SJCRH30 (cell line): ENCODE results near the gene ATXN10. TPM values are rescaled to one million over a fixed set of nuclear protein-coding genes. Genes with fewer than 3 reads are reported as not detected.
"Not testable (repeated sequence)": the region's sequence is repeated elsewhere in the genome, so short reads cannot be mapped to it uniquely, and the experiment has no call there.

ENCODE experiments used
- DNase-seq, 2 experiments: peaks; one replicate each; pipeline ENCODE4 v3.0.0-alpha.2; 2015 to 2020
- H3K27ac ChIP-seq: fragments of 250-450 bp; sonication (Bioruptor Pico); 2 replicates; pipeline ENCODE4 v1.5.1; 2020; ENCODE audit warnings: mild to moderate bottlenecking, moderate library complexity
- H3K27me3 ChIP-seq: fragments of 250-450 bp; sonication (Bioruptor Pico); 2 replicates; pipeline ENCODE4 v1.5.1; 2020; ENCODE audit warnings: mild to moderate bottlenecking, moderate library complexity
- H3K36me3 ChIP-seq: fragments of 250-450 bp; sonication (Bioruptor Pico); 2 replicates; pipeline ENCODE4 v1.5.1; 2020; ENCODE audit warnings: mild to moderate bottlenecking, moderate library complexity
- H3K4me1 ChIP-seq: fragments of 250-450 bp; sonication (Bioruptor Pico); 2 replicates; pipeline ENCODE4 v1.5.1; 2020; ENCODE audit warnings: mild to moderate bottlenecking, moderate library complexity
- H3K4me3 ChIP-seq: fragments of 250-450 bp; sonication (Bioruptor Pico); 2 replicates; pipeline ENCODE4 v1.5.1; 2020; ENCODE audit warnings: mild to moderate bottlenecking, moderate library complexity
- H3K9me3 ChIP-seq: fragments of 250-450 bp; sonication (Bioruptor Pico); replicated peaks from 2 replicates; pipeline ENCODE4 v1.5.1; 2020; ENCODE audit warnings: mild to moderate bottlenecking, moderate library complexity
- total RNA-seq: library from RNA; depleted of rRNA; stranded (reverse); fragments of >200 nt; shearing (Covaris generic); gene quantifications from 2 replicates; pipeline ENCODE4 v1.2.3, GENCODE V29; 2014

The ATXN10 gene
- total RNA-seq, 1 experiment from 2014 or later = 38.4 TPM

DNA sequence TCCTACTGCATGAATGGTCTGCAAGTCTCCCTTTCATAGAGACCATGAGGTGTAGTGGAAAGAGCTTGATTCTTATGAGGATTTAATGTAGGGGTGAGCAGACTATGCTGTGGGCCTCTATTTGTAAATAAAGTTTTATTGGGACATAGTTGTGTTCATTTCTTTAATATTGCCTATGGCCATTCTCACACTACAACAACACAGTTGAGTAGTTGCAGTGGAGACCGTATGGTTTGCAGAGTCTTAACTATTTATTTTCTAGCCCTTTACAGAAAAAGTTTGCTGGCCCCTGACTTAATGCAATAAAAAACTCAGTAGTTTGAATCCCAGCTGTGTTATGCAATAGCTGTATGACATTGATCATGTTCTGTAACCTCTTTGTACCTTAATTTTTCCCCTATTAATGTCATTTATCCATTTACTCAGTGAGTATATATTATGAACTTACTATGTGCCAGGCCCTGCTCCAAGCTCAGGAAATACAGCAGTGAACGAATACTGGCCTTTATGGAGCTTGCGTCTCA, 106.3 kb downstream of the ATXN10 start:
- H3K36me3 ChIP-seq = no peaks in the 10 kb centered on the region; the same call in 1 of the 2 replicates
- H3K4me3 ChIP-seq = no peak overlapping the region
- no peak overlapping the region for H3K27ac ChIP-seq
- DNase-seq = no peak
- no peaks in the 10 kb centered on the region for H3K4me1 ChIP-seq
- H3K9me3 ChIP-seq = no peaks in the 10 kb centered on the region
- no peaks in the 10 kb centered on the region for H3K27me3 ChIP-seq

DNA sequence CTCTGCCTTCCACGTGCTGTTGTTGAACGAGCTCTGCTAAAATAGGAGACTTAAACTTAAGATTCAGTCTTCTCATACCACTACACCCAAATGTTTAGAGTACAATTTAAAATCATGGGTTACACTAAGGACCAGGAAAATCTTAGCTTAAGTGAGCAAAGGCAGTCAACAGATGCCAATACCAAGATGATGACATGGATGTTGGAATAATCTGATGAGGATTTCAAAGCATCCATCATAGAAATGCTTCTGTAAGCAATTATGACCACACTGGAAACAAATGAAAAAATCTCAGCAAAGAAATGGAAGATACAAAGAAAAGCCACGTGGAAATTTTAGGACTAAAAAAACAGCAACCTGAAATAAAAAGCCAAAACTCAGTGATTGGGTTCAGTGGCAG, 109.8 kb downstream of the ATXN10 start:
- Histone ChIP-seq H3K4me1 (no peaks in the 10 kb centered on the region), H3K27ac (no peak overlapping the region), H3K9me3 (no peaks in the 10 kb centered on the region), H3K27me3 (no peaks in the 10 kb centered on the region), H3K4me3 (no peak overlapping the region), H3K36me3 (no peaks in the 10 kb centered on the region)
- no peak for DNase-seq

DNA sequence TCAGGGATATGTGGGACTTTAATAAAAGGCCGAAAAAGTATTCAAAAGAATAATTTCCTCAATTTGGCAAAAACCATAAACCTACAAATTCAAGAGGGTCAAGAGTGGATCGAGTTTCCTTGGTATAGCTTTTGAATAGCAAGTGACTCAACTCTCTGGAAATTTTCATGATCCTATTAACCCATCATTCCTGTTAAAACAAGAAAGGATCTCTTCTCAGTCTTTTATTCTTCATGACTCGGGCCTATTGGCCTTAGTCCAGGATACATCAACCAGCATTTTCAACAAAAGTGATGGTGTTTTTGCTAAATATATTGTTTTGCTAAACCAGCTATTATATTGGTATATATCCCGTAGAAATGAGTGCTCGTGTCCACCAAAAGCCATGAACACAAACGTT, 110.3 kb downstream of the ATXN10 start:
- no peaks in the 10 kb centered on the region for H3K9me3 ChIP-seq
- H3K27me3 ChIP-seq = no peaks in the 10 kb centered on the region
- H3K4me1 ChIP-seq = no peaks in the 10 kb centered on the region
- no peak for DNase-seq
- no peak overlapping the region for H3K27ac ChIP-seq
- no peak overlapping the region for H3K4me3 ChIP-seq
- H3K36me3 ChIP-seq = no peaks in the 10 kb centered on the region

DNA sequence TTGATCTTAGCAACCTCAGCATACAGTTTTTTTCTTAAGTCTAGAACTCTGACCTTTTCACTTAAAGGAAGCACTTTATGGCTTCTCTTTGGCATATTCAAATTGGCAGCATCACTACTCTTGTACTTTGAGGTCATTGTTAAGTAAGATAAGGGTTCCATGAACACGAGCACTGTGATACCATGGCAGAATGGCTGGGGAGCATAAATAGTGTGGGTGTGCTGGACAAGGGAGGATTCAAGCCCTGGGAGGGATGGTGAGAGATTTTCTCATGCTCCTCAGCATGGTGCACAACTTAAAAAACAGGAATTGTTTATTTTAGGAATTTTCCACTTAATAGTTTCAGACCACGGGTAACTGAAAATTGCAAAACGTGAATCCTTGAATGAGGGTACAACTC, 111.4 kb downstream of the ATXN10 start:
- Histone ChIP-seq H3K4me3 (no peak overlapping the region), H3K27ac (no peak overlapping the region), H3K27me3 (no peaks in the 10 kb centered on the region), H3K9me3 (no peaks in the 10 kb centered on the region), H3K4me1 (no peaks in the 10 kb centered on the region), H3K36me3 (no peaks in the 10 kb centered on the region)
- DNase-seq = no peak

DNA sequence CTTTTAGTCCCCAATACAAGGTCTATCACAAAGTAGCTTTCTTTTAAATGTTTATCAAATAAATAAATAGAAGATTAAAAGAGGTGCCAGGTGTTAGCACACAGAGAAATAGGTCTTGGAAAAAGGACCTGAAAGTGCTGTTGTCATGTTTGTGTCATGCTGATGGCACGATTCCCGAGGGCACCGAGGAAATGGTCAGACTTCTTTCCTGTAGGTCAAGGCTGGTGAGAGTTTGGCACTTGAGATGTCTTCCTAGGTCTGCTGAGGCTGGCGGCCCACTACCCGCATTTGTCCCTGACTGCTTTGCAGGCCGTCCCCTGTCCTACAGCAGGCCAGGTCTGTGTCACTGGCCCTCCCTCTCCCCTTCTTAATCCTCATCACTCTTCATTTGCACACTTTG, 112.1 kb downstream of the ATXN10 start:
- Histone ChIP-seq H3K27me3 (no peaks in the 10 kb centered on the region), H3K4me1 (no peaks in the 10 kb centered on the region), H3K9me3 (no peaks in the 10 kb centered on the region), H3K27ac (no peak overlapping the region), H3K4me3 (no peak overlapping the region), H3K36me3 (no peaks in the 10 kb centered on the region)
- no peak for DNase-seq

DNA sequence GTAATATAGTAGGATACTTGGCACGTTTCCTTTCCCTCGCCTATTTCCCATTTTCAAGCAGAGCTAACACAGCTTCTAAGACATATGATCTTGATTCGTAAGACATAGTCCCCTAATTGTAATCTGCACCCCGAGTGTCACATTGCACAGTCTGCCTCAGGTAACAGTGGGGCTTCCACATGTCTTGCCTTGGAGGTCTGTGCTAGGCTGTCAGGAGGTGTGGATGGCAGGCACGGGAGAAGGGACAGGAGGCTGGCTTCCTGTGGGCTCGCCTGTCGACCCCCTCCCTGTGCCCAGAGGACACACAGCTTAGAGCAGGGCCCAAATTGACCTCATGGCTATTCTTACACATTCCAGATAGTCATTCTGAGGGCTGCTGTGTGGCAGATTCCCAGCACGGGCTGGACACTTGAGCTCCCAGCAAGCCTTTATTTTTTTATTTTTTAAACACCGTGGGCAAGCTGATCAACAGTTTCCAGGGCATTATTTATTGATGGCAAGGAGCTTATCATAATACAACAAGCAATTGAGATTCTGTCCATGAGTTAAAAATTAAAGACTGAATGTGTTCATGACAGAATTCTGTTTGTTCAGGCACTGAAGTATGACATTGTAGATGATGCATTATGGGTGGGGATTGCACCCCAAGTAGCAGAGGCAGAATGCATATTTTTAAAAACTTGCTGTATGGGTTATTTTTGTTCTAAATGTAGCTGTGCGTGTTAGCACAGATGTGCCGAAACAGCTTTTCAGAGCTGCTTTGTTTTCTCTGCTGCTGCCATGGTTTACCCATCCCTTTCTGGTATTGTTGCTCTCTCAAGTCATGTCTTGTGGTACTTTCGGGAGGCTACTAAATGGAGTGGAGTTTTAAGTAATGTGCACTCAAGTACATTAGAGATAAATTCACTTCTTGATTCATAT, 113.0 kb downstream of the ATXN10 start:
- Histone ChIP-seq H3K9me3 (no peaks in the 10 kb centered on the region), H3K36me3 (no peaks in the 10 kb centered on the region), H3K27me3 (no peaks in the 10 kb centered on the region), H3K4me1 (no peaks in the 10 kb centered on the region), H3K4me3 (no peak overlapping the region), H3K27ac (no peak overlapping the region)
- DNase-seq = no peak

DNA sequence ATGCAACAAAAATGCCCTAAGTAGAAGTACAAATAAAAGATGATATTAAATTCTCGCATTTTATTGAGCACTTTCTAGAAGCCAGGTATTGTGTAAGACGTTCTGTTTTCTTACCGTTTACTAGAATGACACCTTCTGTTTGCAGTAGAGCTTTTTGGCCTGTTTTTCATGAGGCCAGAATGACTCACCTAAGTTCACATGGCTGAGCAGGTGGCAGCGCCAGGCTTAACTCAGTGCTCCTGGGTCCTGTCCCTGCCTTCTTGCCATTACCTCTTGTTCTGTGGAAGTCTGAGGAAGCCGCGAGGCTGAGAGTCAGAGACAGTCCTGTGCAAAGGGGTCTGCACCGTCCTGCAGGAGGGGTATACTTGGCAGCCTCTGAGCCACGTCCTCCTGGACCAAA, 113.8 kb downstream of the ATXN10 start:
- H3K27ac ChIP-seq = no peak overlapping the region
- H3K36me3 ChIP-seq = no peaks in the 10 kb centered on the region
- no peak overlapping the region for H3K4me3 ChIP-seq
- H3K4me1 ChIP-seq = no peaks in the 10 kb centered on the region
- H3K27me3 ChIP-seq = no peaks in the 10 kb centered on the region
- 0 out of 2 replicates have a peak, but pooled peaks cover 2% of the 10 kb centered on the region for H3K9me3 ChIP-seq
- no peak for DNase-seq

DNA sequence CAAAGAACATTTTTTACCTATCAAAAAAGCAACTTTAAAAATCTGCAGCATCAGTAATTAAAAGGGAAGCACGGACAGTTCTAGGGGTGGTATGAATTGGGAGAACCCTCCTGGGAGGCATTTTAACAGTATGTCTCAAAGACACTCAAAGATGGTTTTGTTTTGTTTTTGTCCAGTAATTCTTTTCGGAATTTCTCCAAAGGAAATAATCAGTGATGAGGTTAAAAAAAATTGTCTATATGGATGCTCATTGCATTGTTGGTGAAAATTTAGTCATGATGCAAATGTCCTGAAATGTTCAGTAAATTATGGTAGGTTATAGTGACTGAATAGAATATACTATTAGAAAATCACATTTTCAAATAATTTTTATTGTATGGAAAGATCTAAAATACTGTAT, 115.1 kb downstream of the ATXN10 start:
- Histone ChIP-seq H3K36me3 (peaks cover 3% of the 10 kb centered on the region; the same call in 1 of the 2 replicates), H3K27ac (no peak overlapping the region), H3K4me3 (no peak overlapping the region), H3K4me1 (no peaks in the 10 kb centered on the region), H3K9me3 (0 out of 2 replicates have a peak, but pooled peaks cover 3% of the 10 kb centered on the region), H3K27me3 (no peaks in the 10 kb centered on the region)
- no peak for DNase-seq

DNA sequence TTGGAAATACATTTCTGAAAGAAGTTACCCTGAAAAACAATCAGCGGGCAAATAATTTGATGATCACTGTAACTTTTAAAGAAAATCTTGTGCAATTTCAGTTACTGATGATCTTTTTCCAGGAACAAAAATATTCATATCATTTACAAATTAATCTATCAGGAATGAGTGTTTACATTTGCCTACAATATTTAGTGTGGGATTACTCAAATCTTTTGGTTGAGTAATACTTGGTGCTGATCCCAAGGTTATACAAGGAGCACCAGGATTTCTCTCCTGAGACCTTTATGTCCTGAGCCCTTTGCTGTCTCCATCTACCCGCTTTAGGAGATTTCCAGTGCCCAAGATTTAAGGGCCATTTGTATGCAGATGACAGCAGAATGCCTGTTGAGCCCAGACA, 116.1 kb downstream of the ATXN10 start:
- 0 out of 2 replicates have a peak, but pooled peaks cover 3% of the 10 kb centered on the region for H3K9me3 ChIP-seq
- H3K36me3 ChIP-seq = peaks cover 4% of the 10 kb centered on the region; the same call in 1 of the 2 replicates
- no peak overlapping the region for H3K27ac ChIP-seq
- no peaks in the 10 kb centered on the region for H3K4me1 ChIP-seq
- H3K27me3 ChIP-seq = no peaks in the 10 kb centered on the region
- DNase-seq = no peak
- H3K4me3 ChIP-seq = no peak overlapping the region

DNA sequence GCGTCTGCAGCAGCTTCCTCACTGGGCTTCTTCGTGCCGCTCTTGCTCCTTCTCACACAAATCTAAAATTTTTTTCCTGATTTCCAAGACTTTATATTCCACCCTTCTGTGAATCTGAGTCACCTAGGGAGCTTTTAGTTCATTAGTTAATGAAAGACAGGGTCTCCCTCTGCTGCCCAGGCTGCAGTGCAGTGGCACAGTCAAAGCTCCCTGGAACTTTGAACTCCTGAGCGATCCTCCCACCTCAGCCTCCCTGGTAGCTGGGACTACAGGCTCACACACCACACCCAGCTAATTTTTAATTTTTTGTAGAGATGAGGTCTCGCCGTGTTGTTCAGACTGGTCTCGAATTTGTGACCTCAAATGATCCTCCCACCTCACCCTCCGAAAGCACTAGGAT, 116.9 kb downstream of the ATXN10 start:
- peaks cover 4% of the 10 kb centered on the region; the same call in 1 of the 2 replicates for H3K36me3 ChIP-seq
- no peak overlapping the region for H3K27ac ChIP-seq
- H3K27me3 ChIP-seq = no peaks in the 10 kb centered on the region
- H3K4me1 ChIP-seq = no peaks in the 10 kb centered on the region
- DNase-seq = no peak
- H3K9me3 ChIP-seq = 0 out of 2 replicates have a peak, but pooled peaks cover 3% of the 10 kb centered on the region
- H3K4me3 ChIP-seq = no peak overlapping the region

DNA sequence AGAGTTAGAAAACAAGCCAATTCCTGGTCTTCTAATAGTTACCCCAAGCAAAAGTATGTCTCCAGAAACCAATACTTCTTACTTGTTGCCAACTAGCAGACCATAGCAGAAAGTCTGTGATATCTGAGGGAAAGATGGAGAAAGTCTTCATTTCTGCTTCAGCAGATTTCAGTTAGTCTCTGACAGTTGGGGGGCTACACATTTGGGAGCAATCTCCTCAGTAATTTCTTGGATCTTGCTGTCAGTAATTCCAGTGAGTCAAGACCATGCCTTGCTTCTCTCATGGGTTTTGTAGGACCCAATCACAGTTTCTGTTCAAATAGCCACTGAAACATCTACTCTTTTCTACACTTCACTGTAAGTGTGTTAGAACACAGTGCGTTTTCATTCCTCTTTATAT, 118.8 kb downstream of the ATXN10 start:
- Histone ChIP-seq H3K27me3 (no peaks in the 10 kb centered on the region), H3K9me3 (peaks cover 9% of the 10 kb centered on the region), H3K4me1 (no peaks in the 10 kb centered on the region), H3K27ac (no peak overlapping the region), H3K36me3 (peaks cover 6% of the 10 kb centered on the region; the same call in 1 of the 2 replicates), H3K4me3 (no peak overlapping the region)
- no peak for DNase-seq

DNA sequence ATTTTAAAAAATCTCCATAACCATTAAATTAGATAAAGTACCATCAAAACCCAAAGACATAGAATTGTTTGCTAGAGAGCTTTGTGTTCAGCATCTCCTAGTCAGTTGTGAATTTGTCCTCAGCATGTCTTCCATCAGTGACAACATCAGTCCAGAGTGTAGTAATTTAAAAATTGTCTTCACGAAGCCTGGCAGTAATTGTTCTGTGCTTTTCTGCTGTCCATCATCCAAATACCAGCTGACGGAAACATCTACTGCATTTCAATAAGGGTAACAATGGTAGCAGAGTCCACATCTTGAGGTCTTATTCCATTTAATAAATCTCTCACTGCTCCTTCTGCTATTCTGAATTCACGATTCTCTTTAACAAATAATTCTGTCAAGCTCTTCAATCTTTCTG, 121.5 kb downstream of the ATXN10 start:
- DNase-seq = no peak
- H3K27ac ChIP-seq = no peak overlapping the region
- H3K36me3 ChIP-seq = peaks cover 6% of the 10 kb centered on the region; the same call in 1 of the 2 replicates
- H3K27me3 ChIP-seq = no peaks in the 10 kb centered on the region
- no peak overlapping the region for H3K4me3 ChIP-seq
- H3K9me3 ChIP-seq = peaks cover 13% of the 10 kb centered on the region
- no peaks in the 10 kb centered on the region for H3K4me1 ChIP-seq

DNA sequence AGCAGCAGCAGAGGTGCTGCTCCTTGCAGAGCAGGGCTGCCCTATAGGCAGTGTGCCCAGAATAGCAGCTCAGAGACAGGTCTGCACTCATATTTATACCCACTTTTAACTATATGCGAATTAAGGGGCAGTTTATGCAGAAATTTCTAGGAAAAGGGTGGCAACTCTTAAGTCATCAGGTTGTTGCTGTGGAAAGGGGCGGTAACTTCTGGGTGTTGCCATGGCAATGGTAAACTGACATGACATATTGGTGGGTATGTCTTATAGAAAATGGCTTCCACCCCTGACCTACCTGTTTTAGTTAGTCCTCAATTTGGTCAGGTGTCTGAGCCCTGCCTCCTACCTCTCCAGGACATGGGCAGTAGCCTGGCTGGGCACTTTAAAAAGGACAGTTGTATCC, 122.3 kb downstream of the ATXN10 start:
- H3K4me3 ChIP-seq = no peak overlapping the region
- peaks cover 6% of the 10 kb centered on the region; the same call in 1 of the 2 replicates for H3K36me3 ChIP-seq
- H3K27ac ChIP-seq = no peak overlapping the region
- no peak for DNase-seq
- no peaks in the 10 kb centered on the region for H3K27me3 ChIP-seq
- peaks cover 13% of the 10 kb centered on the region for H3K9me3 ChIP-seq
- H3K4me1 ChIP-seq = no peaks in the 10 kb centered on the region

DNA sequence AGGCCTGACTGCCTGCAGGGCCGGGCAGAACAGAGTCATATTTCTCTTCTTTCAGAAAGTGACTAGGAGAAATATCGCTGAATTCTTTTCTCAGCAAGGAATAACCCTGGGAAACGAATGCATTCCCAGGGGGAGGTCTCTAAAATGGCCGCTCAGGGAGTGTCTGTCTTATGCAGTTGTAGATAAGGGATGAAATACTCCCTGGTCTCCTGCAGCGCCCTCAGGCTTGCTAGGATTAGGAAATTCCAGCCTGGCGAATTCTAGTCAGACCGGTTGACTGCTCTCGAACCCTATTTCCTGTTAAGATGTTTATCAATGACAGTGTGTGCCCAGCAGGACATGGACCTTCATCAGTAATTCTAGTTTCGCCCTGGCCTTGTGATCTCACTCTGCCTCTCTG, 124.4 kb downstream of the ATXN10 start:
- not testable (repeated sequence) for H3K36me3 ChIP-seq, H3K4me3 ChIP-seq, H3K9me3 ChIP-seq, H3K27me3 ChIP-seq, H3K4me1 ChIP-seq, H3K27ac ChIP-seq, DNase-seq

DNA sequence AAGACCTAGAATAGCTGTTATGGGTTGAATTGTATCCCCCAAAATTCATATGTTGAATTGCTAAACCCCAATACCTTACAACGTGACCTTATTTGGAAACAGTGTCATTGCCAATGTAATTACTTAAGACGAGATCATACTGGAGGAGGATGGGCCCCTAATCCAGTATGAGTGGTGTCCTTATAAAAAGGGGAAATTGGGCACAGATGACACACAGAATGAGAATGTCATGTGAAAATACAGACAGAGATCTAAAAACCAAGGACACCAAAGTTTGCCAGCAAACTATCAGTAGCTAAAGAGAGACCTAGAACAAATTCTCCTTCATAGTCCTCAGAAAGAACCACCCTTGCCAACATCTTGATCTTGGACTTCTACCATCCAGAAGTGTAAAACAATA, 127.7 kb downstream of the ATXN10 start:
- H3K9me3 ChIP-seq = peaks cover 10% of the 10 kb centered on the region
- H3K4me3 ChIP-seq = no peak overlapping the region
- H3K4me1 ChIP-seq = no peaks in the 10 kb centered on the region; the same call in 1 of the 2 replicates
- H3K36me3 ChIP-seq = 0 out of 2 replicates have a peak, but pooled peaks cover 2% of the 10 kb centered on the region
- no peaks in the 10 kb centered on the region for H3K27me3 ChIP-seq
- no peak overlapping the region for H3K27ac ChIP-seq
- no peak for DNase-seq
